Lung (tissue), 16 donors: ENCODE data around the gene PMM2. TPM values are rescaled to one million over a fixed set of nuclear protein-coding genes. Genes with fewer than 3 reads are reported as not detected.
"Not testable (repeated sequence)": the region's sequence is repeated elsewhere in the genome, so short reads cannot be mapped to it uniquely, and the experiment has no call there.

Experiments
- ATAC-seq: fragments of 200-7000 bp; cut with Tn5 transposase; one replicate; pipeline ENCODE4 v1.9.1; 2020; ENCODE audit warnings: moderate number of reproducible peaks; ENCODE audit not compliant: insufficient read depth, low FRiP score
- DNase-seq, 3 donors: peaks; one replicate each; pipeline ENCODE4 v3.0.0-alpha.2; 2013 to 2017
- H3K27ac ChIP-seq, 2 donors: one replicate each; pipeline ENCODE4 v1.5.1; 2013; ENCODE audit warnings: mild to moderate bottlenecking in 2 of 2, moderate library complexity in 2 of 2, control low read depth in 1 of 2, inconsistent platforms in 1 of 2, low read depth in 1 of 2, low read length in 1 of 2
- H3K27me3 ChIP-seq, 3 donors: one replicate each; pipeline ENCODE4 v1.5.1; 2013; ENCODE audit warnings: low read length in 2 of 3; ENCODE audit not compliant: control insufficient read depth in 3 of 3, insufficient read depth in 3 of 3
- H3K36me3 ChIP-seq, 4 donors: one replicate each; pipeline ENCODE4 v1.5.1; 2013; ENCODE audit warnings: low read length in 4 of 4, mild to moderate bottlenecking in 1 of 4, moderate library complexity in 1 of 4; ENCODE audit not compliant: control insufficient read depth in 4 of 4, insufficient read depth in 4 of 4
- H3K4me1 ChIP-seq, 5 donors: one replicate each; pipeline ENCODE4 v1.5.1; 2013; ENCODE audit warnings: low read length in 5 of 5, mild to moderate bottlenecking in 2 of 5, moderate library complexity in 1 of 5; ENCODE audit not compliant: control insufficient read depth in 5 of 5, insufficient read depth in 5 of 5
- H3K4me3 ChIP-seq: one replicate; pipeline ENCODE4 v1.5.1; 2013; ENCODE audit warnings: mild to moderate bottlenecking, control low read depth, moderate library complexity
- H3K9ac ChIP-seq, 2 donors: one replicate each; pipeline ENCODE4 v1.5.1; 2013; ENCODE audit warnings: low read length in 2 of 2, control low read depth in 1 of 2; ENCODE audit not compliant: insufficient read depth in 1 of 2
- H3K9me3 ChIP-seq, 4 donors: one replicate each; pipeline ENCODE4 v1.5.1; 2013; ENCODE audit warnings: low read length in 3 of 4, mild to moderate bottlenecking in 1 of 4, moderate library complexity in 1 of 4; ENCODE audit not compliant: control insufficient read depth in 4 of 4, insufficient read depth in 3 of 4
- WGBS, 2 donors: extraction: QIAGEN DNeasy Blood & Tissue Kit; methylation state at CpG; one replicate each; pipeline ENCODE4 v1.1.7; 2013; 5-methylcytosine and 5-hydroxymethylcytosine counted together
- long read RNA-seq, 5 donors: transcript quantifications; one replicate each; lab custom pipeline, GENCODE V29; 2026
- polyA plus RNA-seq, 2 donors: library from polyadenylated mRNA; stranded (reverse); fragments of 200-250 nt; gene quantifications; one replicate each; pipeline ENCODE4 v1.2.1, GENCODE V29; 2013
- total RNA-seq, 2 donors: library from RNA; depleted of rRNA in 1 of 2; stranded (reverse); fragments of >200 nt in 1 of 2; gene quantifications; one replicate each; pipeline ENCODE4 v1.2.1, GENCODE V29; 2014 to 2021
- TF ChIP-seq, protein P1 (sequence below): IDR thresholded peaks from 2 replicates; pipeline ENCODE4 v1.5.1; 2012; ENCODE audit warnings: mild to moderate bottlenecking; ENCODE audit errors: control extremely low read depth, extremely low read depth
- donor health status: control.
- donor health status: control.
- donor health status: Bipolar disorder and iron deficiency.
- donor health status: healthy.
- donor health status: DM: yes; HTN: yes; CAD: no.

Gene PMM2
- total RNA-seq (10 to 100 TPM; 27.1 to 40.0 TPM), polyA plus RNA-seq (10 to 100 TPM; 30.6 to 33.4 TPM)
- long read RNA-seq, donor 1, full-length matches to known transcripts, result 7 of 7 reads
- long read RNA-seq, donor 1, partial matches to known transcripts, result 0 of 7 reads
- long read RNA-seq, donor 1, other reads (novel, unspliced or antisense), result 0 of 7 reads
- long read RNA-seq, donor 2, partial matches to known transcripts, result 13 of 69 reads
- long read RNA-seq, donor 2, other reads (novel, unspliced or antisense), result 53 of 69 reads
- long read RNA-seq, donor 3, partial matches to known transcripts, result 7 of 10 reads
- long read RNA-seq, donor 3, other reads (novel, unspliced or antisense), result 0 of 10 reads
- long read RNA-seq, donor 4, partial matches to known transcripts, result 26 of 30 reads
- long read RNA-seq, donor 4, other reads (novel, unspliced or antisense), result 0 of 30 reads
- long read RNA-seq, donor 5, full-length matches to known transcripts, result 9 of 163 reads
- long read RNA-seq, donor 5, partial matches to known transcripts, result 52 of 163 reads
- long read RNA-seq, donor 5, other reads (novel, unspliced or antisense), result 102 of 163 reads

GRCh38 chr16:8797364-8798173 is at the start of gene PMM2, which contains the start of gene TMEM186:
Gene PMM2, plus strand, starts transcription at chr16:8797839. Its CDS starts 44 bp downstream, at chr16:8797883.
Gene TMEM186, minus strand, starts transcription at chr16:8797639. Its CDS starts 25 bp downstream, at chr16:8797614.
- Histone ChIP-seq H3K27ac (peak within 1 kb of the TSS; percentile 89 to 90), H3K27me3 (no peaks in the 10 kb centered on the region), H3K9ac (peak within 1 kb of the TSS; percentile 50 to 82), H3K36me3 (peaks cover 5 to 11% (median 8%) of the 10 kb centered on the region in 4 donors), H3K4me3 (peak within 1 kb of the TSS; percentile 97), H3K4me1 (peaks cover 8 to 22% (median 11%) of the 10 kb centered on the region in 5 donors), H3K9me3 (no peaks in the 10 kb centered on the region)
- ATAC-seq (peak; percentile 97), DNase-seq (peak; percentile 95 to 98 (median 96))
- TF ChIP-seq, protein P1, sequence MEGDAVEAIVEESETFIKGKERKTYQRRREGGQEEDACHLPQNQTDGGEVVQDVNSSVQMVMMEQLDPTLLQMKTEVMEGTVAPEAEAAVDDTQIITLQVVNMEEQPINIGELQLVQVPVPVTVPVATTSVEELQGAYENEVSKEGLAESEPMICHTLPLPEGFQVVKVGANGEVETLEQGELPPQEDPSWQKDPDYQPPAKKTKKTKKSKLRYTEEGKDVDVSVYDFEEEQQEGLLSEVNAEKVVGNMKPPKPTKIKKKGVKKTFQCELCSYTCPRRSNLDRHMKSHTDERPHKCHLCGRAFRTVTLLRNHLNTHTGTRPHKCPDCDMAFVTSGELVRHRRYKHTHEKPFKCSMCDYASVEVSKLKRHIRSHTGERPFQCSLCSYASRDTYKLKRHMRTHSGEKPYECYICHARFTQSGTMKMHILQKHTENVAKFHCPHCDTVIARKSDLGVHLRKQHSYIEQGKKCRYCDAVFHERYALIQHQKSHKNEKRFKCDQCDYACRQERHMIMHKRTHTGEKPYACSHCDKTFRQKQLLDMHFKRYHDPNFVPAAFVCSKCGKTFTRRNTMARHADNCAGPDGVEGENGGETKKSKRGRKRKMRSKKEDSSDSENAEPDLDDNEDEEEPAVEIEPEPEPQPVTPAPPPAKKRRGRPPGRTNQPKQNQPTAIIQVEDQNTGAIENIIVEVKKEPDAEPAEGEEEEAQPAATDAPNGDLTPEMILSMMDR, result no peak
- 1% methylated on average over 56 to 61 of the region's 61 CpGs for WGBS, 2 donors

- not testable (repeated sequence) for H3K4me1 ChIP-seq, H3K9ac ChIP-seq, ATAC-seq, H3K36me3 ChIP-seq, H3K9me3 ChIP-seq, H3K4me3 ChIP-seq, DNase-seq, H3K27me3 ChIP-seq, H3K27ac ChIP-seq
- WGBS, 2 donors, result 57 to 78% methylated on average over 9 of the region's 9 CpGs
Observed at GRCh38 chr16:8748944-8749343, 48.7 kb upstream of the PMM2 start.

DNA sequence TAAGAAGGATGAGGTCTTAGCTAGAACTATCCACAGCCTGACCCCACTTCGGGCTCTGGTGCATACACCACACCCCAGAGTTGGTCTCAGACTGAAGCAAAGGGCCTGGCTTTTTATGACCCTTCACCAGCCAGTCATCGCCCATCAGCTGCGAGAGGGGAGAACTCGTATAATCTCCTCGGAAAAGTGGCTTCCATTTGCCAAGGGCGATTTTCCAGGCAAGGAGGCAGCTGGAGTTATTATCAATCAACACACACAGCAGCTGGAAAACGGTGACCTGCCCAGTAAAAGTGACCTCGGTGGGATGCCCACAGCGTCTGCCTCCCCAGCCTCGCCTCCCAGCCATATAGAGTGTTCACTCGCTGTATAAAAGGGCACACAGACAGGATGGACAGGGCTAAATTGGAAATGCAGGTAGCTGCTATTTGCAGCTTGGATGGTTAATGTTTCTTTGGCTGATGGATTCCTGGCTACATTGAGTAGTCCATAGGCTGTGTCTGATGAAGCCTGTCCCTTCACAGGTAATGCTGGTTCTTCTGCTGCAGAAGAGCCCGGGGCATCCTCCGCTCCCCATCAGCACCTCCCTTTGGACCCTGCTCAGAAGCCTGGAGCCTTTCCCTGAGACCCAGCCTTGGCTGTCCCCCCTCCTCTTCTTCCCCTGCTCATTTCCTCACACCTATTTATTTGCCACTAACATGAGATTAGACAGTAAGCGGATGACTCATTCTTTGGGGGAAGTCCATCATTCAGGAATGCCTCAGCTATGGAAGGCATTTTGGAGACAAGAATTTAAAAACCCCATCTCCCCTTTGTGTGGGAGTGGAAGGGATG is 45.9 kb upstream of the PMM2 start:
- TF ChIP-seq, protein P1, result no peak
- Histone ChIP-seq H3K9ac (no peak overlapping the region), H3K4me3 (no peak overlapping the region), H3K27me3 (no peaks in the 10 kb centered on the region), H3K27ac (no peak overlapping the region), H3K9me3 (peaks cover 0 to 1% (median 0%) of the 10 kb centered on the region in 4 donors), H3K36me3 (peaks cover 0 to 3% (median 1%) of the 10 kb centered on the region in 4 donors), H3K4me1 (peaks cover 0 to 2% (median 0%) of the 10 kb centered on the region in 5 donors)
- ATAC-seq (no peak), DNase-seq (peak in 2 of 3 donors; percentile 13 to 28)
- WGBS, 2 donors, result 80 to 86% methylated on average over 14 of the region's 14 CpGs
